ENCODE results near the gene EGLN2.
"Not testable (repeated sequence)": the region's sequence is repeated elsewhere in the genome, so short reads cannot be mapped to it uniquely, and the experiment has no call there.

EGLN2 gene

GRCh38 chr19:40776364-40776763 is 22.6 kb upstream of the EGLN2 start:
- DNase-seq (ENCODE audit: low read depth, low spot score) = no peak

DNA sequence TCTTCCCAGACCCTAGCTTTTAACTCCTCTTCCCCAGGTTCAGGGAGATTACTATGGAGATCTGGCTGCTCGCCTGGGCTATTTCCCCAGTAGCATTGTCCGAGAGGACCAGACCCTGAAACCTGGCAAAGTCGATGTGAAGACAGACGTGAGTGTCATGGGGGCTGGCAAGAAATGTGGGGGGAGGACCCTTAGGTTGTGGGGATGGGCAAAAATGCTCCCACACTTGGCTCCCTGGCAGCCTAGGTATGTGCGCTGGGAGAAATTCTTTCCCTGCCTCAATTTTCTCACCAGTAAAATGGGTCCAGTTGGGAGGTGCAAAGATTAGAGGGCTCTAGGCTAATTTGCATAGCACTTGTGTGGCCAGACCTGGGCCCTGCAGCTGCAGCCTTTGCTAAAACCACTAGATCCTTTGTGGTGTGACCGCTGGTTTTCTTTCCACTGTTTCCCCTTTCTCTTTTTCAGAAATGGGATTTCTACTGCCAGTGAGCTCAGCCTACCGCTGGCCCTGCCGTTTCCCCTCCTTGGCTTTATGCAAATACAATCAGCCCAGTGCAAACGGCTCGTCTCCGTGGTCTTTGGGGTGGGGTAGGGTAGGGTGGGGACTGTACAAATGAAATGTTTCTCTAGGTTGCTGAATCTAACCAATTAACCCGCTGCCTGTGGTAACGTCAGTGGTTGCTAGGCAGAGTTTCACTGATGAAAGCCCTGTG is 21.9 kb upstream of the EGLN2 start:
- peak; percentile 82 for DNase-seq (ENCODE audit: low read depth, low spot score)

DNA sequence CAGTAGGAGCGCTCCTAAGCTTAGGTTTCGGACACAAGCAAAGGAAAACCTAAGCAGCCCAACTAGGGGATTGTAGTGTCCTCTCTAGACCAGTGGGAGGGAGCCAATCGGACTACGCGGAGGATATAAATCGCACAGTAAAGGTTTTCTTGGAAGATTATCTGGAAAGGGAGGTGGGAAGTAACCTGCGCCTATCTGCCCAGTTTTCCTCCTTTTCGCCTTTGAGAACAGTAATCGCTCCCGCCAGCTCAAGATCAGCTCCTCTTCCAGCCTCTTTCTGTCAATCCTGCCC is 21.4 kb upstream of the EGLN2 start:
- DNase-seq (ENCODE audit: low read depth, low spot score) = no peak

GRCh38 chr19:40777937-40778705 is 20.9 kb upstream of the EGLN2 start, which contains the start of gene RAB4B:
TSS of gene RAB4B (plus strand) at chr19:40778247. CDS start at chr19:40778376, 129 bp downstream.
- DNase-seq (ENCODE audit: low read depth, low spot score) = peak; percentile 100

DNA sequence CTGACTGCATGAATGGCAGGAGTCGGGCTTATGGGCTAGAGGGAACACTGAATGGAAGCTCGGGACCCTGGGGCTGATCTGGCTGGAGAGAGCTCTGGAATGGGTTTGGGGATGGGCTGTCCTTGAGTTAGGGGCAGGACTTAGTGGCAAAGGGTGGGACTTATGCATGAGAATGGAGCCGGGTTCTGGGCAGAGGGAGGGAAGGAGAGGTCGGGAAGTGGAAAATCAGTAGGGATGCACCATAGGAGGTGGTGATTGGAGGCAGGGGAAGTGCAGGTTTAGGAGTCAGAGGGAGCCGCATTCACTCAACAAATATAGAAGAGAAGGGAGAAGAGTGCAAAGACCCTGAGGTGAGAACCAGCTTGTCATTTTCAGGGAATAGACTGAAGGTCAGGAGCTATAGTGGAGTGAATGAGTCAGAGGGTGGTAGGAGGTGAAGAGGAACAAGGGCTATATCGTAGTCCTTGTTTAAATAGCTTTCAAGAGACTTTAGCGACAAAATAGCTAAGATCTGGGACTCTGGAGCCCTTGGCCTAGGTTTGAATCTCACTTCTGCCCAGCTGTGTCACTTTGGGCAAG is 20.2 kb upstream of the EGLN2 start:
- DNase-seq (ENCODE audit: low read depth, low spot score) = no peak

- DNase-seq (ENCODE audit: low read depth, low spot score) = no peak
Observed at GRCh38 chr19:40780582-40780981, 18.4 kb upstream of the EGLN2 start.

DNA sequence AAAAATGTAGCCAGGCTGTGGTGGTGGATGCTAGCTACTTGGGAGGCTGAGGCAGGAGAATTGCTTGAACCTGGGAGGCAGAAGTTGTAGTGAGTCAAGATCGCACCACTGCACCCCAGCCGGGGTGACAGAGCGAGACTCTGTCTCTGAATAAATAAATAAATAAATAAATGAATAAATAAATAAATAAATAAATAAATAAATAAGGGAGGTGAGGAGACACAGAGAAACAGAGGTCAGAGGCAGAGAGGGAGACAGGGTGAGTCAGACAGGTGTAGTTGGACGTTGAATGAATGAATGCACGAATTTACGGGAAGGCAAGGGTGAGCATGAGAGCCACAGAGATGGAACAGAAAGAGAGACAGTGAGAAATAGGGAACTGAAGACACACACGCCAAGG is 17.9 kb upstream of the EGLN2 start:
- DNase-seq (ENCODE audit: low read depth, low spot score) = no peak

- DNase-seq (ENCODE audit: low read depth, low spot score) = no peak
Observed at GRCh38 chr19:40783711-40784110, 15.3 kb upstream of the EGLN2 start.

DNA sequence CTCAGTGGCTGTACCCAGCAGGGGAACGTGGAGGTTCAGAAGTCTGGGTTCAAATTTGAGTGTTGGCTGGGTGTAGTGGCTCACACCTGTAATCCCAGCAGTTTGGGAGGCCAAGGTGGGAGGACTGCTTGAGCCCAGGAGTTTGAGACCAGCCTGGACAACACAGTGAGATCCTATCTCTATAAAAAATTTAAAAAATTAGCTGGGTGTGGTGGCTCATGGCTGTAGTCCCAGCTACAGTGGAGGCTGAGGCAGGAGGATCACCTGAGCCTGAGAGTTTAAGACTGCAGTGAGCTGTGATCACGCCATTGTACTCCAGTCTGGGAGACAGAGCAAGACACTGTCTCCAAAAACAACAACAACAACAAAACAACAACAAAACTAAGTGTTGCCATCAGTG is 14.8 kb upstream of the EGLN2 start:
- DNase-seq (ENCODE audit: low read depth, low spot score) = not testable (repeated sequence)

DNA sequence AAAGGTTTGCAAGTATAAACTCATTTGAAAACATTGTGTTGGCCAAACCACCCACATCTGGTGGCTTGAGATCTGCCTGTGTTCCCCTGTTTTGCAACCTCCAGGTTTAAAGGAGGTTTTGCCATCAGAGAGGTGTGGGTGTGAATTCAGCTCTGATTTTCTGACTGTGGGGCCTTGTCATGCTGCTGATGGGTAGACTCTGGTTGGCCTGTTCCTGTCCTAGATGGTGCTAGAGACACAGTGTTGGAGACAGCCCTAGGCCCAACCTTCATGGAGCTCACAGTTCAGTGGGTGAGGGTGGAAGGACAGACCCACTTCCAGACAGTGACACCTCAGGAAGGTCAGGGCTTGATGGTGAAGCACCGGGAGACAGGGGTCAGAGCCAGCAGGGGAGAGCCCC is 13.5 kb upstream of the EGLN2 start:
- DNase-seq (ENCODE audit: low read depth, low spot score) = no peak

DNA sequence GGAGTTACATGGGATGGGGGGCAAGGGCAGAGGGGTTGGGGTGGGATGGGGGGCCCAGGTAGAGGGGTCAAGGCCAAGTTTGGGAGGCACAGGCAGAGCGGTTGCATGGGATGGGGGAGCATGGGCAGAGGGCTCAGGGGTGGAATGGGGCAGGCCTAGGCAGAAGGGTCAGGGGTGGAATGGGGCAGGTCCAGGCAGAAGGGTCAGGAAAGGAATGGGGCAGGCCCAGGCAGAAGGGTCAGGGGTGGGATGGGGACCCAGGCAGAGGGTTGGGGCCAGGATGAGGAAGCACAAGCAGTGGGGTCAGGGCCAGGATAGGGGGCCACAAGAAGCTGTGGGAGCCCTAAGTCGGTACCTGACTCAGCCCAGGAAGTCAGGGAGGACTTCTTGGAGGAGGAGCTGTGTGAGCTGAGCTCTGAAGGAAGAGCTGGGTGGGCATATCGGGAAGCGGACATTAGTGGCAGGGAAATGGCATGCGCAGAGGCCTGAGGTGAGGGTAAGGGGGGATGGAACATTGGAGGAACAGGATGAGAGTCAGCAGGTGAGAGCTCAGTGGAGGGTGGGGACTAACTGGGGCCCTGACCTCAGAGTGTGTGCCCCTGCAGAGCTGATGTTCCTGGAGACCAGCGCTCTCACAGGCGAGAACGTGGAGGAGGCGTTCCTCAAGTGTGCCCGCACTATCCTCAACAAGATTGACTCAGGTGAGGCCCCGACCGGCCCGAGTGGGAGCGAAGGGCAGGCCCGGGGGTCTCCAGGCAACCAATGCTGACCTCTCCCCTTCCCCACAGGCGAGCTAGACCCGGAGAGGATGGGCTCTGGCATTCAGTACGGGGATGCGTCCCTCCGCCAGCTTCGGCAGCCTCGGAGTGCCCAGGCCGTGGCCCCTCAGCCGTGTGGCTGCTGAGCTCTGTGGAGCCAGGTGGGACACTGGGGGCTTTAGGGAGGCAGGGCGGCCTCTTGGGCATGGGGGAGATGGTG is 12.6 kb upstream of the EGLN2 start:
- no peak for DNase-seq (ENCODE audit: low read depth, low spot score)

DNA sequence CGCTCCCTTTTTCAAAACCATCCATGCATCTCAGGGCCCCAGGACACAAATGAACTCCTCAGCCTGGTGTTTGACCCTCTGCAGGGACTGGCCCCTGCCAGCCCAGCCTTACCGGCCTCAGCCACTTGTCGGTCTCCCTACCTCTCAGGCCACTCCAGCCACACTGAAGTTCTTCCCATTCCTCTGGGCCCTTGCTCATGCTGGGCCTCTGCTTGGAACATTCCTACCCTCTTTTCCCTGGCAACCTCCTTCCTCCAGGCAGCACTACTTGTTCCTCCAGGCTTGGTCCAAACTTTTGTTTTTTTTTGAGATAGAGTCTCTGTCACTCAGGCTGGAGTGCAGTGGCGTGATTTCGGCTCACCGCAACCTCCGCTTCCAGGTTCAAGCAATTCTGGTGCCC is 7.6 kb upstream of the EGLN2 start:
- DNase-seq (ENCODE audit: low read depth, low spot score) = no peak

GRCh38 chr19:40791996-40792395 is 7.0 kb upstream of the EGLN2 start:
- DNase-seq (ENCODE audit: low read depth, low spot score) = no peak

DNA sequence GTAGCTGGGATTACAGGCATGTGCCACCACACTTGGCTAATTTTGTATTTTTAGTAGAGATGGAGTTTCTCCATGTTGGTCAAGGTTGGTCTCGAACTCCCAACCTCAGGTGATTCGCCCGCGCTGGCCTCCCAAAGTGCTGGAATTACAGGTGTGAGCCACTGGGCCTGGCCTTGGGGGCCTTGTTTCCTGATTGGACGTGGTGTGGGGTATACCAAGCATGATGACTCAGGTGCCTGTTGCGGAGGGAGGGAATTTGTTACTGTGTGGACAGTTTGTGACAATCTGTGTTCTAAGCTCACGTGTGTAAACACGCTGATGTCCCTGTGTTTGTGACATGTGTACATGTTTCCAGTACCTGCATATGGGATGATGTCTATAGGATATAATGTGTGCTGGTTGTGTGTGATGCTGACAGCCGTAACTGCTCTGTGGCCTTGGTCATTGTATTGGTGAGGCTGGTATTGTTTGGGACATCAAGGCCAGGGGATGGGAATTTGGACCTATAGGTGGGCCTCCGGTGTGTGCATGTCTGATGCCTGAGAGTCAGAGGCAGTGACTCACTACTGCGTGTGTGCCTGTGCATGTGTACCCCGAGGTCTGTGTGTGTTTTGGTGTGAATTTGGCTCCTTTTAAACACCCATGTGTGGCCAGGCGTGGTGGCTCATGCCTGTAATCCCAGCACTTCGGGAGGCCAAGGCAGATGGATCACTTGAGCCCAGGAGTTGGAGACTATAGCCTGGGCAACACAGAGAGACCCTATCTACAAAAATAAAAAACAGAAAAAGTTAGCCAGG is 1.6 kb upstream of the EGLN2 start:
- DNase-seq (ENCODE audit: low read depth, low spot score) = no peak

GRCh38 chr19:40797963-40798682 is 868 bp upstream of the EGLN2 start:
- no peak for DNase-seq (ENCODE audit: low read depth, low spot score)

DNA sequence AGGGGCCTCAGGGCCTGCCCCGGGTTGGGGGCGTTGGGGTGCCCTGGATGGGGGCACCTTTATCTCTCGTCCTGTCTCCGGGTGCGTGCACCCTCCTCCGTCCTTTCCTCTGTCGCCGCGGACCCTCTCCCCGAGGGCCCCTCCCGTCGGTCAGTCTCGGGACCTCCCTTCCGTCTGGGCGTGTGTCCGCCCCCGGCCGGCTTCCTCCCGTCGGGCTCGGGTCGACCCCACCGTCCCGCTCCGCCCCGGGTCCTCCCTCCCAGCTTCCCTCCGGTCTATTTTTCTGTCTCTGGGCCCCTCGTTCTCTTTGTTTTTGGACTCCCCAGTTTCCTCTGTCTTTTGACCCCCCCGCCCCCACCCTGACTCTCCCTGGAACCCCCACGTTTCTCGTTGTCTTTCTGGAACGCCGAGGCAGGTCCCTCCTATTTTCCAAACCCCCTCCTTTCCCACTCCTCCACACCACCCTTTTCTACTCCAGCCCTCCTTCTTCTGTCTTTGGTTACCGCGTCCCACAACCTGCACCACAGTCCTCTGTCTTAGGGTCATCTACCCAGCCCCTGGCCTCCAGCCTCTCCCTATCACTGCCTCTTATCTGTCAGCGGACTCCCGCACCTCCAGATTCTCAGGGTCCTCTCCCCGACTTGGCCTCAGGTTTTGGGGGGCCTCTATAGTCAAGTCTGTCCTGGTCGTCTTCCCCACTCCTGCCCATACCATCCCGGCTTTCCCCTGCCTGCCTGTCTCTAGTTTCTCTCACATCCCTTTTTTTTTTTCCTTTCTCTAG is 757 bp downstream of the EGLN2 start:
- DNase-seq (ENCODE audit: low read depth, low spot score) = no peak

GRCh38 chr19:40800339-40800996 is 1.5 kb downstream of the EGLN2 start:
- no peak for DNase-seq (ENCODE audit: low read depth, low spot score)

- no peak for DNase-seq (ENCODE audit: low read depth, low spot score)
Observed at GRCh38 chr19:40800997-40801377, 2.0 kb downstream of the EGLN2 start.
